ENCODE results near the gene LEF1.

The LEF1 gene

DNA sequence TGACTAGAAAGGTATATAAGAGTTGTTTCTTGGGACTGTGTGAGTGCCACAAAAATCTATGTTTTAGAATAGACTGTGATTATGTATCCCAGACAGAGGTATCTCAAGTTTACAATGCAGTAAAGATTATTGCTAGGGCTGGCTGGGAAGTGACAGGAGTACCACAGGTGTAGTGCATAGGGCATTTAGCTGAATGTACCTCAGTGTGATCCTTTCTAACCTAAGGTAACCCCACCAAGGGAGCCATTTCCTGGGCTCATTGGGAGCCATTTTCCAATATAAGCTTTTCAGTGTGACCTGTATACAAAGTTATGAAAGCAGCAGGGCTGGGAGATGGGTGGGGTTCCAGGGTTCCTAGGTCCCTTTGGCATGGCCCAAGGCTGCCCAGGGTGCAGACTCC, 6.1 kb upstream of the LEF1 start:
- DNase-seq (ENCODE audit: low read depth): no peak

DNA sequence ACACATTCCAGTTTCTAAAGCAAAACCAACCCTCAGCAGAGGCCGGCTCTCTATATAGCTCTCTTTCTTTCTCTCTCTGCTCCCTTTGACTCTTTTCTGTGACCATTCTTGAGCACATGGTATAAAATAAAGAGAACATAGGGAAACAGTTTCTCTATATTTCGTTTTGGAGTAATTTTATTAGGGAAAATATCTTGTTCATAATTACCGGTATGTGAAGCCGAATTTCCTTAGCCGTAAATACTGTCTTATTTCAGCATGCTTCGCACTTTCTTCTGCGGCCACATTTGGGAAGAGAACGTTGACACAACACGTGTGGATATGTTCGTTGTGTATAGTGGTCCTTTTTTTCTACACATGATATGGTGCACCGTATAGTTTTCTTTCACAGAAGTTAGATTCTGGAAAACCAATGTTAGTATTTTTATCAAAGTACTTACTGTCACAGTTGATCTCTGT, 4.9 kb upstream of the LEF1 start:
- no peak for DNase-seq (ENCODE audit: low read depth)

DNA sequence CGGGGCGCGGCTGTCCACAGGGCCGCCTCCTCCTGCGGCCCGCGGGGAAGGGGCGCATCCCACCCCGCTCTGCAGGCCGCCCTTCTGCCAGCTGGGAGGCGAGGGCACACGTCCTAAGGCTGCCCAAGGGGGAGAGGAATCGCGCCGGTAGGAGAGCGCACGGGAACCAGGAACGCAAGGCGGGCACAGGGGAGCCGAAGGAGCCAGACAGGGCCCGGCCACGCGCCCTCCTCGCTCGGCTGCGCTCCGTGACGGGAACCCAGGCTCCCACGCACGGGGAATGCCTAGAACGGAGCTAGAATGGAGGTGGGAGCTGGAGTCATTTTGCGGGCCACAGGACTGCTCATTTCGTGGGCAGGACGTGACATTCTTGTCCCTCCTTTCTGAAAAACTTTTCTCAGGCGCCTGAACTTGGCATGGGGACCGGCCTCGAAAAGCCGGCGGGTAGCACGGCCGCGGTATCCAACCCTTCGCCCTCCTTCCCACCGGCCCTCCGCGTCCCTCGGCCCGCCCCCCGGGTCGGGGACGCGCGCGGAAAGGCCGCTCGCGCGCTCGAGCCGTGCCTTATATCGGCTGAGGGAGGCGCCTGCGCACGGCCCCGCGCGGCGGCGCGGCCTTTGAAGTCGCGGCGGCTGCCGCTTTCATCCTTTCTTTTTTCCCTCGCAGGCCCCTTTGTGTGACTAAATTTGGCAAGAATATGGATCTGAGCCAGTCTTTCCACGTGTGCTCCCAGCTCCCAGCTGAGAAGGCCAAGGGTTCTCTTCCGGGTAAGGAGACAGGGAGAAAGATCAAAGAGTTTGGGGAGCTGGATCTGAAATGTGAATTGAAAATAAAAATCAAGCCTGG, 4.2 kb upstream of the LEF1 start:
- peak; percentile 62 for DNase-seq (ENCODE audit: low read depth)

DNA sequence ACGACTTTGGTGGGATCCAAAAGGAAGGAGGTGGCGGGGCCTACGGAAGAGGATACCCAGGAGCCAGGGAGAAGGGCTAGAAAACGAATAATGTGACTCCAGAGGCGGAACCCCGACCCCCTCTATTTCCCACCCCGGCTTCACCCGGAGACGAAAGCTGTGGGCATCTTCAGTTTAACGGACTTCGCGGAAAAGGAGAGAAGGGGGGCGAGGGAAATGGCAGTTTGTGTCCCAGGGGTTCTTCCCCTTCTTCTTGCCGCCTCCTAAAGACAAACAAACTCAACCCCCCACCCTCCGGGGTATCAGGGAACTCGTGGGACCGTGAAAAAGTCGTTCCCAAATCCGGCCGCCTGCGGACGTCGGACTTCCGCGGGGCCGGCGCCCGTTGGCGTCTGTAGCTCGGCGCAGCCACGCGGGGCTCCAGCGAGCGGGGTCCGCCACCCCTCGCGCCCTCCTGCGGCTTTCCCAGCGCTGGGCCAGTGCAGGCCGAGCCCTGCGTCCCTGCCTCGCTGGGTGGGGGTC, 3.6 kb upstream of the LEF1 start:
- no peak for DNase-seq (ENCODE audit: low read depth)

DNA sequence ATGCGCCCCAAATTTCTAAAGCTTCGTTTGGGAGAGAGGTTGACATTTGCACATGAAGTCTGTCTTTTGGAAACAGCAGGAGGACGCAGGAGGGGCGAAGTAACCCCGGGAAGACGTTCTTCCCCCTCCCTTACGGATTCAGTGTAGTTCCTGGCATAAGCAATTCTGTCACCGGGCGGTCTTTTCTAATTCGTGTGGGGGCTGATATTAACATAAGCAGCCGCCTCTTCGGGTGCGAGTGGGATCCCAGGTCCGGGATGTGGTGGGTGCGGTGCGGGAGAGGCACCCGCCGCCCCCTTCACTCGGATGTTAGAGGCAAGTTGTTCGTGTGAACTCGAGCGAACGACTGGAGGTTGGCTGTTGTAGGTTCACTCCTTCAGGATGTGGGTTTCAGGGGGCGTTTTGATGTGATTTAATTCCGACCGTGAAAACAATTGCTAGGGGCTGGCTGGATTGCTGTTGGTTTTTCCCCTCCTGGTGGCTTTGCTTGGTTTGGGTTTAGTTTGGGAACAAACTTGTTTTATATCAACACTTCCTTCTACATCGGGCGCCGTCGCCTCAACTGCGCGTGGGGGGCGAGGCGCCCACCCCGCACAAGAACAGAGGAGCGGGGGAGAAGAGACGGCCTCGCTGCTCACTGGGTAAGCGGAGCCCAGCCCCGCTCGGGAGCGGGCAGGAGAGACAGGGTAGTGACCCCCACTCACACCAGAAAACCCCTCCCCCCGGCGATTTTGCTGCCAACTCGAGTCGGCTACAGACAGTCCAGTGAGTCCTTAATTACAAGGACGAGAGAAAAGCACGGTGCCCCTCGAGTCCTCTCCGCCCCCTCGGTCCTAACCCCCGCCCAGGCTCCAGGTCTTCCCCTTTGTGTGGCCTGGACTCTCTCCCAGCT, 2.9 kb upstream of the LEF1 start:
- peak; percentile 46 for DNase-seq (ENCODE audit: low read depth)

DNA sequence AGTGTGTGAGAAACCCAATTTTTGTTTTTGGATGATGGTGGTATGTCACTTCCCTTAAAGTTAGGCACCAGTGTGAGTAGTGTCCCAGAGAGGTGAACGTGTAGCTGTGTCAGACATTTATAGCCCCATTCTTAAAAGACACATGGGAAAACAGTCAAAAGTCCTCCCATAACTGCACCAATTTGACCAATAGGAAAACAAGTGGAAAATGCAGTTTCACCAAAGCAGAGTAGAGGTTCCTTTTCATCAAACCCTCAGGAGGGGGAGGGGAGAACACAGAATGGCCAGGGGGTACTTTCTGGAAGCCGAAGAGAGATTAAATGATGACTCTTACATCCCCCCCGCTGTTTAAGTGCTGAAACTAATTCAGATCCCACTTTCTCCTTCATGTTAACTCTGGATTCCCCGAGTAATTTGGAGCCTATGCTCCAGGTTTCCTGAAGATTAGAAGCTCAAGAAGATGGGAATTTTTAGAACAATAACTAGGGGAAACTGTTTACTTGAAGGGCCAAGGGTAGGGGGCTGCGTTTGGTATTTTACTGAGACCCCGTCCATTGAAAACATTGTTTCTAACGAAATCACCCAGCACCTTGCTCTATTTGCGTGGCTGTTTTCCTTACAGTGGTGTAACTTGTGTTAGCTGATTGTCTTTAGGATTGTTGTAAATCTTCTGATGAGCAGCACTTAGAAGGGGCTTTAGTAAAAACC, 2.1 kb upstream of the LEF1 start:
- no peak for DNase-seq (ENCODE audit: low read depth)

DNA sequence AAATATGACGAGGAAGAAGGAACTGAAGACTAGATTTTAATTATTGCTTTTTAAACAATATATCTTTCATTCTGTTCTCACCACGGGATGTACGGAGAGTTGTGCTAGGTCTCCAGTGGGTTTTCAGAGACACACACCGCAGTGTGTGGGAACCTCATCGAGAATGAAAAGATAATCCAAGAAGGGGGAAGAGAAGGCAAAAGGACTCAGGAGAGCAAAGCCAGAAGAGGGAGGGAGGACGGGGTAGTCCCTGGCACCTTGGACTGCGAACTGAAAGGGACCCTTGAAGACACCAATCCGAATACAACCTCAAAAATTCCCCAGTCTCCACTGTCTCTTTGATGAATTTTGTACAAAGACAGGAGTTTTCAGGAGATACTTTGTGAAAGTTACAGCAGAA, 932 bp upstream of the LEF1 start:
- DNase-seq (ENCODE audit: low read depth): no peak

DNA sequence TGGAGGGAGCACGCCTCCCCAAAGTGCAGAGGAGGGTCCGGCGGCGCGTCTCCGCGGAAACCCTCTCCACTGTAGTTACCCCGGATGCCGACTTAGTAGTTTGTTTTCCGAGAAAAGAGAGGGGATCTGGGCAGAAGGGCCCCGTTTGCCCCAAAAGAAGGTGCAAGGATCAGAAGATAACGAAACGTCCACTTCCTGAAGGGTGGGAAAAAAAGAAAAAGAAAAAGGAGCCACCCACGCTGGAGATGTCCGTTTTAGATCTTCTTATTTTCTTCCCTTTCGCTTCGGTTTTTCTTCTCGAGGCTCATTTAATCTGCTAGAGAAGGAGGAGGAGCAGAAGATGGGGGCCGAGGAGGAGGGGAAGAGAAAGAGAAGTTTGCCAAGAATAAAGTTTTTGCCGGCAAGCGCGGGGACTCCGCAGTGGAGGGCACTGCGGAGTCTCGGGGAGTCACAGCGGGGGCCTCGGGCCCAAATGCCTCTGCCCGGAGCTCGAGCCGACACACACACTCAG, 517 bp downstream of the LEF1 start:
- no peak for DNase-seq (ENCODE audit: low read depth)

DNA sequence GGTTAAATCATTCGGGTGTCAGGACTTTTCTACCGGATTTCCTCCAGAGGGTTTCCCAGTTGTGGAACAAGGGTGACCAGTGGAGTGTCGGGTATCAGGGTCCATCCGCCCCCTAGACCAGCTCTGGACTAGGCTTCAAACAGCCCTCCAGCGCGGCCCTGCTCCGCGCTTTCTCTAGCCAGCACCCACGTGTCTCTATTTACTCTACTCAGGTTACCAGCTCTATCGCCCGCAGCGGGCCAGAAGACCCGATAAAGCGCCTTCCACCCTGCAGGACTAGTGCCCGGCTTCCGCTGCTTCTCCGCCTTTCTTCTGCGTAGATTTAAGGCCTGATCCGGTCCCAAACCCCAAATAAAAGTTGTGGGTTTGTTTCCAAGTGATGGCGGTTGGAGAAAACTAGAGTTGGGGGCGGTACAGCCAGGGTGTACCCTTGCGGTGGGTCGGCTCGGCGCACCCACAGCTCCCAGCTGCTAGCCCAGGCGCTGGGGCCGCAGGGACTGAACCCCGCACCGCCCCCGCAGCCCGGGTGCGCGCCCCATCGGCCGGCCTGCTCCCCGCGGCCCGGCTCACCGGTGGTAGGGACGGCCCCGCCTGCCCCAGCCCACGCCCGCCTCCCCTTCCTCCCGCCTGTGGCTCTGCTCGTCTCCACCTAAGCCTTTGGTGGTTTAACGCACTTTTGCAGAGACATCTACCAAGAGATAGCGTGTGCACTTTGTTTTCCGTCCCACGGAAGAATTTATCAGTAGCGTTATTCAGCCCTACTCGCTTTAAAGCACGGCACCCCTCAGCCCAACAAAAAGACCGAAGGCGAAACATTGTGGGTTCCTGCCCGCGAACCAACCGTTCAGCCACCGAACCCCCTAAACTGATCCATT, 2.1 kb downstream of the LEF1 start:
- peak; percentile 59 for DNase-seq (ENCODE audit: low read depth)

DNA sequence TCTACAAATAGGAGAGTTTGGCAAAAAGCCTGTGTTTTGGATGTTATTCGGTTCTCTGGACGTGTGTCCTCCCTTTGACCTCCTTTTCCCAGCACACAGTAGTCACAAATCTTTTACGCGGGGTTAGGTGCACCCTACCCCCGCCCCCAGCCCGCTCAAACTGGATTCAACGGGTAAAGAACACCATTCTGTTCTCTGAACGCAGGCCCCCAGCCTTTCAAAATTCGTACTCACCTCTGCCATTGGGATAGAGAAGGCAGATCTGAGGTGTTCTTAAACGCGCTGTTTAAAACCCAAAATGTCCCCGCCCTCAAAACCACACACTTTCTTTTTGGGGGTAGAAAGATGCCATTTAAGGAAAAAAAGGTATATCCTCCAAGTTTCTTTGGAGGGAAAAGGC, 2.7 kb downstream of the LEF1 start:
- DNase-seq (ENCODE audit: low read depth): no peak

DNA sequence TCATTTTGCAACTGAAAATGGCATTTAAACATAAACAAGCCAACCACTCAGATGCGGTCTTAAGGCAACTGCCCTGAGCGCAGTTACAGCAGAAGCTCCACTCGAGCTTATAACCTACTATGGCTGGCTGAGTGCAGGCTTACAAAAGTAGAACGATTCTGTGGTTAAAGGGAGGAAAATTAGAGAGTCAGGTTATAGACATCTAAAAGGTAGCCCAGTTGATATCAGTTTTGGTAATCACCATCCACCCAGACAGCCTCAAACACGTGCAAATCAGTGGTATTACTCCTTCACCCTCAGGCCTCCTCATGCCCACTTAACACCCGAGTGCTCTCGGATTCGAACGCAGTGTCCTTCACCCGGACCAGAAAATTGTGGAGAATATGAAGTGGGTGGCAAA, 3.1 kb downstream of the LEF1 start:
- no peak for DNase-seq (ENCODE audit: low read depth)

DNA sequence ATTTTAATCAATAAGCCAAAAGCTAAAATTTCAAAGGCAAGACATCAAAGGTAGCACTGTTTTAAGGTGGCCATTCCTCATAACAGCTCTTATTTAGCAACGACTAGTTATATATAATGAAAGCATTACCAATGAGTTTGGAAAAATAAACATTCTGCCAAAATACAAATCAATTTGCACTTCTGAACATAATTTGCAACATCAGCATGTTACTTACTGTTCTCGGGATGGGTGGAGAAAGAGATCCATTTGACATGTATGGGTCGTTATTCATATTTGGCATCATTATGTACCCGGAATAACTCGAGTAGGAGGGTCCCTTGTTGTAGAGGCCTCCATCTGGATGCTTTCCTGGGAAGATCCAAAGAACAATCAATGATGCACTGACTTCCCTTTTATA, 5.4 kb downstream of the LEF1 start:
- DNase-seq (ENCODE audit: low read depth): no peak

DNA sequence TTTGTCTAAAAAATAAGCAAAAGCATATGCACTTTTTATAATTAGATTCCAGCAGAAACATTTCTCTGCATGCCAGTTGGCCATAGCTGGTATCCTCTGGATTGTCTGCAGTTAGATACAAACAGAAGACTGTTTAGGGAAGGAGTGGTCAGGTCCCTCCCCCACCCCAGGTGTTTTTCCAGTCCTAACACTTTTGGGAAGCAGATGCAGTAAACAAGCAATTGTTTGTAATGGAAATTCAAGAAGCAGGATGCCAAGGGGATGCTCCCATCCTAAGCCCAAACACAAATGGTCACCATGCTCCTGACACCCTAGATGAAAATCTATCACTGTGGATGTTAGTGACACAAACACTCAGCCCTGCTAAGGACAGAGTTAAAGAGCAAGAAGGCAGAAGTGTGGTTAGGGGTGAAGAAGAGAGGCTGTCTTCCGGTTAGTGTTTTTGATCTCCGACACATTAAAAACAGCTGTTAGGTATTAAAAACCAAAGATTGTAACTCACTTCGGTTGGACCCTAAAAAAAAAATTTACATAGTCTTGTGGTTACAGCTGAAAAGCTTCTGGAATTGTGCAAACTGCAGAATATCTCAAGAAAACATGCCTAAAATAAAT, 7.9 kb downstream of the LEF1 start:
- no peak for DNase-seq (ENCODE audit: low read depth)

DNA sequence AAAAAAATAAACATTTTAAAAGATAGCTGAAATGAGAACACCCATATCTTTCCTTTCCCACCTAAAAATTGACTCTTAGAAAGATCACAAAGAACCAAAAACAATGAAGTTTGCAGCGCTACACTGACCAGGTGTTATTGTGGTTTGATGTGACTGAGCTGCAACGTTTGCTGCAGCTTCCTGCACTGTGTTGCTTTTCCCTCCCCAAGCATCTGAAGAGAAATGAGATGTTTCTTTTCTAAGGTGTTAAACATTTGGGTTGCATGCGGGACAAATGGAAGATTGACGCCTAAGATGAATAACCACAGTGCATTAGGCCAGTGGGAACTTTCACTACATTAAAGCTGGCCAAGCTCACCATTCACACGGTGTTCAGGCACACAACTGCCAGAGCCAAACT, 8.9 kb downstream of the LEF1 start:
- no peak for DNase-seq (ENCODE audit: low read depth)

DNA sequence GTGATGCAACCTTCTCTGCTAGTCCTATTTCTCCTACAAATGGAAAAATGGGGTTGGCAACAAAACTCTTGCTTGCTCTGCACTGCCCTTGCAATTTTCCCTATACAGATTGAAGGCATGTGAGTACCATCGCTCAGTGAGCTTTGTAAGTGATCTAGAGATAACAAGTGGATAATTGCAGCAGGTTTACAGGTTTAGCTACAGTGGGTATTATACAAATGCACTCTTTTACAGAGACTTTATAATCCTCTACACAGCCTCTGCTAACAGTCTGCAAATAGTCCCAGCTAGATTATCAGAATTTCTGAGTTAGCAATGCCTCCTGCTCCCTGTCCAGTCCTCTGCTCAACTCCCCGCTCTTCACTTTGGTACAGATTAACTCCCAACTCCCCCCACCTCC, 11.1 kb downstream of the LEF1 start:
- no peak for DNase-seq (ENCODE audit: low read depth)

DNA sequence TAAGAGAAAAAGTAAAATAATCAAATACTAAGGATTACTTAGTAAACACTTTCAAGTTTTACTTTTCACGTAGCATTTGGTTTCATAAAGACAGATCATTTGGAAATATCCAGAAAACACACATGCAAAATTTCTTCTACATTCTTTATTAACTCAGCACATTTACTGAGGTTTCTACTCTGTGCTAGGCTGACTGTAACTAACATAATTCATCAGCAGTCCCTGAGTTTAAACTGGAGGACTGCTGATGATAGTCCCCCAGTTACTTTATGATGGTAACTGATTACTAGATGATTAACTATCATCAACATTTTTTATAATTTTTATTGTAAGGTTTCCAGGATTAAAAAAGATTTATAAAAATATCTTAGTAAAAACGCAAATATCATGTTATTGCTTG, 12.3 kb downstream of the LEF1 start:
- no peak for DNase-seq (ENCODE audit: low read depth)

DNA sequence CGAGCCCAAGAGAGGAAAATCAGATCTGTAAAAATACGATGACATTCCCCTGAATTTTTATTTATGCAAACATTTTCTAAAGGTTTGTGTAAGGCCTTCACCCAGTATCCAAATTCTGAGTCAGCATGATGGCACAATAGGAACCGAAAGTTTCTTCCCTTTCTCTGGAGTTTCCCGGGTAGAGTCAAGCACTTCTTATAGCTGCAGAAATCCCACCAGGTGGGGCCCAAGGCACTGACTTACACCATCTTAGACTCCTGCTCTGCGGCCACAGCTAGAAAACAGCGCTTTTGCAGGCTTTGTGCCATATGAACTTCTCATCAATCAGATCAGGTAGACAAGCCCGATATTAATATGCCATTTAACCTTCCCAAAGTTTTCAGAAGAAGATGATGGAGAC, 13.4 kb downstream of the LEF1 start:
- DNase-seq (ENCODE audit: low read depth): no peak

DNA sequence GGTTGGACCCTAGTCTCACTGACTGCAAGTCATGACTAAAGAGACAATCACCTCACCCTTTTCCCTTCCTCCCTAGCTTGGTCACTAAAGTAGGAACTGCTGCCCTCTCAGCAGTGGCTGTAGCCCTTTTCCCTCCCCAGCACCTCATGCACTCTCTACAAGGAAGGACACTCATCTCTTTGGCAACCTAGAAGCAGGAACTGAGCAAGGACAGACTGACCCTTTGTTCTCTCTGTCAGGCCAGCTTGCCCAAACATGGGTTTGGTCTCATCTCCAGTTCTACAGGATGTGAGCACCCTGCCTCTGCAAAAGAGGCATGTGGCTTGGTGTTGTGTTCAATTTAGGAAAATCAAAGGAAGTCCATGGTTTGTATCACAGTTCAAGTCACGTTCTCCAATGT, 15.8 kb downstream of the LEF1 start:
- no peak for DNase-seq (ENCODE audit: low read depth)

DNA sequence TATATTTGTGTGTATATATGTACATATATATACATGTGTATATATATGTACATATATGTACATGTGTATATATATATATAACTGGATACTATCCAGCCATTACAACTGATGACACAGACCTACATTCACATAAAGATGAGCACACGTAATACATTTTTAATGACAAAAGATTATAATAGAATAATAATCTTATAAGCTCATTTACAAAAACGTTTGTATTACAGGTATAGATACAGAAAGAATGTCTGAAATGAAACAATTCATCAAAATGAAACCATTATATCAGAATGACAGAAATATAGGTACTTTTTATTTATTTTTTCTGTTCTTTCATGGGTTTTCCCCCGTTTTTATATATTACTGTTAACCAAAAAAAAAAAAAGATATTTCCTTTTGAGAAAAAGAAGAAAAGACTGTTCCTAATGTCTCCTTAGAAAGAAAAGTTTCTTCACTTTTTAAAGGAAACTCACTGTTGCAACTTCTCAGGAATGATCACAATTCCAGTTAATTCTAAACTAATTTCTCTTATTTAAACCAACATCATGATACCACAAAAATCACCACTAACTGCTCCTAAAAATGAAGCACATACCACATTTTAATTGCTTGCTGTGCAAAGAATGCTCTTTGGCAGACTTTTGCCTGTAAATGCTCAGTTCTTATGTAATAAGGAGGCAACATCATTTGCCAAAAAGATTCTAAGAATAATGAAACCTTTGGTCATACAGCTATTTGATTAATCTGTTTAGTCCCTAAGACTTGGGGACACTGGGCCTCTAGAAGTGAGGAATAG, 18.9 kb downstream of the LEF1 start:
- no peak for DNase-seq (ENCODE audit: low read depth)

DNA sequence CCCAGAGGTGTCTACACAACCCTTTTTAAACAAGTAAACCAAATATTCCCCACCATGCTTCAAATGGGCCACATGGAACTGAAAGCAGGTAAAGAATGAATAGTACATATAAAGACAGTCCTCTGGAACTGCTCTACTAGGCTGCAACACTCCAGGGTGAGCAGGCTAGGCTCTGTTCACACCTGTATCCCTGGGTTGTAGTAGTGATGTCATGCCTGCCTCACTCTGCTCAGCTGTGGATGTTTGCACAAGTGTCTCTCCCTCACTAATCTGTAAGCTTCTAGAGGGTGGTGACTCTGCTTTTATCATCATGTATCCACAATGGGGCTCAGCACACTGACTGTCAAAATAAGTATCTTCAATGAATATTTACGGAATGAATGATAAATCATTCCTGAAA, 20.4 kb downstream of the LEF1 start:
- DNase-seq (ENCODE audit: low read depth): no peak

Data from activated T-cell treated with anti-CD3 and anti-CD28 coated beads for 24 hours (primary cell).